HepG2 (cell line): ENCODE measurements around the gene PGAP3. TPM values are rescaled to one million over a fixed set of nuclear protein-coding genes. Genes with fewer than 3 reads are reported as not detected.

Experiments used
- E2F1 ChIP-seq: sonication (generic); formaldehyde crosslinking; IDR thresholded peaks from 2 replicates; pipeline ENCODE4 v1.5.0; 2020; ENCODE audit warnings: missing genetic modification reagents
- HDAC1 ChIP-seq: sonication (generic); formaldehyde crosslinking; IDR thresholded peaks from 2 replicates; pipeline ENCODE4 v1.5.1; 2020; ENCODE audit warnings: mild to moderate bottlenecking, missing genetic modification reagents
- HMG20A ChIP-seq: IDR thresholded peaks from 2 replicates; pipeline ENCODE4 v1.6.1; 2016; ENCODE audit warnings: borderline replicate concordance
- IKZF5 ChIP-seq: IDR thresholded peaks from 2 replicates; pipeline ENCODE4 v1.6.1; 2018; ENCODE audit warnings: missing genetic modification reagents, mild to moderate bottlenecking, missing compliant biosample characterization
- KDM2A ChIP-seq: sonication (generic); formaldehyde crosslinking; IDR thresholded peaks from 2 replicates; pipeline ENCODE4 v1.4.0; 2020; ENCODE audit warnings: low read depth, missing genetic modification reagents, borderline replicate concordance
- MAZ ChIP-seq, 2 experiments: sonication (generic) in 1 of 2; formaldehyde crosslinking in 1 of 2; IDR thresholded peaks; 2 replicates each; pipeline versions ENCODE4 v1.5.0 to v1.6.1; 2012 to 2020; ENCODE audit warnings: low read depth in 2 of 2, mild to moderate bottlenecking in 2 of 2, borderline replicate concordance in 1 of 2, improper control_type of control experiment in 1 of 2, low read length in 1 of 2, missing genetic modification reagents in 1 of 2, moderate library complexity in 1 of 2
- ZBTB14 ChIP-seq: sonication (generic); formaldehyde crosslinking; IDR thresholded peaks from 2 replicates; pipeline ENCODE4 v1.4.0; 2020; ENCODE audit warnings: missing genetic modification reagents
- ZHX1 ChIP-seq: sonication (generic); formaldehyde crosslinking; IDR thresholded peaks from 2 replicates; pipeline ENCODE4 v1.8.1; 2022; ENCODE audit warnings: low read depth, mild to moderate bottlenecking, missing genetic modification reagents
- ZNF577 ChIP-seq: sonication (generic); formaldehyde crosslinking; IDR thresholded peaks from 2 replicates; pipeline ENCODE4 v1.4.0; 2020; ENCODE audit warnings: mild to moderate bottlenecking, low read depth, missing genetic modification reagents, borderline replicate concordance
- ZNF616 ChIP-seq: sonication (generic); formaldehyde crosslinking; IDR thresholded peaks from 2 replicates; pipeline ENCODE4 v1.5.0; 2020; ENCODE audit warnings: low read depth, mild to moderate bottlenecking, missing genetic modification reagents
- ZNF878 ChIP-seq: sonication (generic); formaldehyde crosslinking; IDR thresholded peaks from 2 replicates; pipeline ENCODE4 v1.8.1; 2023; ENCODE audit warnings: mild to moderate bottlenecking, missing genetic modification reagents, moderate library complexity
- ZSCAN21 ChIP-seq: sonication (generic); formaldehyde crosslinking; IDR thresholded peaks from 2 replicates; pipeline ENCODE4 v1.8.0; 2022; ENCODE audit warnings: mild to moderate bottlenecking, missing genetic modification reagents, moderate library complexity, borderline replicate concordance
- polyA plus RNA-seq, 8 experiments: library from polyadenylated mRNA; depleted of rRNA in 3 of 8; stranded (reverse) in 7 of 8; unstranded in 1 of 8; fragments of >200 nt; fragmentation: Illumina TruSeq in 4 of 8; extraction: Trizol in 4 of 8; gene quantifications; 2 replicates each; pipeline versions ENCODE4 v1.2.1 to v1.2.3, GENCODE V29; 2011 to 2016; ENCODE audit warnings: low read depth in 4 of 8, missing spikeins in 1 of 8, mixed read lengths in 1 of 8; ENCODE audit not compliant: insufficient read depth in 1 of 8
- total RNA-seq, 5 experiments: library from RNA; depleted of rRNA; stranded (reverse); fragments of >200 nt; fragmentation: Illumina TruSeq; extraction: Trizol; gene quantifications; 2 replicates each; pipeline ENCODE4 v1.2.3, GENCODE V29; 2016; ENCODE audit warnings: low read depth in 1 of 5
- TF ChIP-seq, protein P1 (sequence below): sonication (generic); formaldehyde crosslinking; conservative IDR thresholded peaks from 2 replicates; pipeline ENCODE4 v1.5.0; 2020; ENCODE audit warnings: missing genetic modification reagents
- TF ChIP-seq, protein P2 (sequence below): sonication (generic); formaldehyde crosslinking; IDR thresholded peaks from 2 replicates; pipeline ENCODE4; 2020; ENCODE audit warnings: missing genetic modification reagents, mild to moderate bottlenecking, borderline replicate concordance

Gene PGAP3
- total and polyA plus RNA-seq, 2 of the 13 experiments (the other 11 are each of a cell fraction or from before 2014, with no cell fraction given) = 11.9 to 14.6 TPM

DNA sequence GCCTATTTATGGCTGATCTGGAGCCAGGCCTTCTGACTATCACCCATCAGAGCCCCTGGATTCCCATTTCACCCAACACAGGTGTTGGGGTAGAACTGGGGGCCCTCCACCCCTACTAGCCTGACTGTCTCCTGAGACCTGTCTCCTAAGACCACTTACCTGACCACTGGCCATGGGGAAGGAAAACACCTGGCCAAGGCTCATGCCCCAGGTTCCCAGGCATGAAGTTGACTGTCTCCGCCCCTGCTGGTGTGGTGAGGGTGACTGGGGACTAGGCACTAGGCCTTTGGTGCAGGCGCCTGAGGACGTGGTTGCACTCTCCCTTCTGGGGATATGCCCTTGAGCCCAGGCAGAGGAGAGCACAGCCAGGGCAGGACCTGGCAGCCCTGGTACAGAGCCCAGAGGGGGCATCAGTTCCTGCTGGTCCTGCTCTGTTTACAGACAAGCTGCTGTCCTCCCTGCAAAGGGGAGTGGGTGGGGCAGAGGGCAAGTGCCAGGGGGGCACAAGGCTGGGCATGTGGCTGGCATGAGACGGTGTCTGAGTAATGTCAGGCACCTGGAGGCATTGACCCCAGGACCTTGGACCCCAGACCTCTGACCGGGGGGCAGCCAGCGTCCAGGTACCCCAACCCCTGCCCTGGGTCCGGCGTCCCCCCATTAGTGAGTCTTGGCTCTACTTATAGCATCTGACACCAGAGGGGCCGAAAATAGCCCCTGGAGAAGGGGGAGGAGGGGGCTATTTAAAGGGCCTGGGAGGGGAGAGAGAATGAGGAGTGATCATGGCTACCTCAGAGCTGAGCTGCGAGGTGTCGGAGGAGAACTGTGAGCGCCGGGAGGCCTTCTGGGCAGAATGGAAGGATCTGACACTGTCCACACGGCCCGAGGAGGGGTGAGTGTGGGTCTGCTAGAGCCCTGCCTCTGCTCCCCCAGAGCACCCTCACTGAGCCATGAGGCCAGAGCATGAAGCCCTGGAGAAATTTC is 23.0 kb downstream of the PGAP3 start, which contains the start of gene TCAP (continued):
- no peak for TF ChIP-seq ZSCAN21 (CRISPR knock-in tag)
- TF ChIP-seq ZNF616 (CRISPR knock-in tag) = no peak
- no peak for TF ChIP-seq E2F1 (CRISPR knock-in tag)
- TF ChIP-seq MAZ (IDR thresholded peaks at IDR 0.05; ENCODE audit: borderline replicate concordance, low read depth, low read length) = no peak
- TF ChIP-seq MAZ (CRISPR knock-in tag; IDR thresholded peaks at IDR 0.05; ENCODE audit: low read depth) = no peak
- TF ChIP-seq KDM2A (CRISPR knock-in tag) = no peak
- peak; percentile 10 for TF ChIP-seq HDAC1 (CRISPR knock-in tag)
- TF ChIP-seq ZBTB14 (CRISPR knock-in tag) = no peak
- TF ChIP-seq, protein P1, sequence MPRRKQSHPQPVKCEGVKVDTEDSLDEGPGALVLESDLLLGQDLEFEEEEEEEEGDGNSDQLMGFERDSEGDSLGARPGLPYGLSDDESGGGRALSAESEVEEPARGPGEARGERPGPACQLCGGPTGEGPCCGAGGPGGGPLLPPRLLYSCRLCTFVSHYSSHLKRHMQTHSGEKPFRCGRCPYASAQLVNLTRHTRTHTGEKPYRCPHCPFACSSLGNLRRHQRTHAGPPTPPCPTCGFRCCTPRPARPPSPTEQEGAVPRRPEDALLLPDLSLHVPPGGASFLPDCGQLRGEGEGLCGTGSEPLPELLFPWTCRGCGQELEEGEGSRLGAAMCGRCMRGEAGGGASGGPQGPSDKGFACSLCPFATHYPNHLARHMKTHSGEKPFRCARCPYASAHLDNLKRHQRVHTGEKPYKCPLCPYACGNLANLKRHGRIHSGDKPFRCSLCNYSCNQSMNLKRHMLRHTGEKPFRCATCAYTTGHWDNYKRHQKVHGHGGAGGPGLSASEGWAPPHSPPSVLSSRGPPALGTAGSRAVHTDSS (CRISPR knock-in tag) = no peak
- no peak for TF ChIP-seq IKZF5
- no peak for TF ChIP-seq ZNF577 (CRISPR knock-in tag)
- TF ChIP-seq, protein P2, sequence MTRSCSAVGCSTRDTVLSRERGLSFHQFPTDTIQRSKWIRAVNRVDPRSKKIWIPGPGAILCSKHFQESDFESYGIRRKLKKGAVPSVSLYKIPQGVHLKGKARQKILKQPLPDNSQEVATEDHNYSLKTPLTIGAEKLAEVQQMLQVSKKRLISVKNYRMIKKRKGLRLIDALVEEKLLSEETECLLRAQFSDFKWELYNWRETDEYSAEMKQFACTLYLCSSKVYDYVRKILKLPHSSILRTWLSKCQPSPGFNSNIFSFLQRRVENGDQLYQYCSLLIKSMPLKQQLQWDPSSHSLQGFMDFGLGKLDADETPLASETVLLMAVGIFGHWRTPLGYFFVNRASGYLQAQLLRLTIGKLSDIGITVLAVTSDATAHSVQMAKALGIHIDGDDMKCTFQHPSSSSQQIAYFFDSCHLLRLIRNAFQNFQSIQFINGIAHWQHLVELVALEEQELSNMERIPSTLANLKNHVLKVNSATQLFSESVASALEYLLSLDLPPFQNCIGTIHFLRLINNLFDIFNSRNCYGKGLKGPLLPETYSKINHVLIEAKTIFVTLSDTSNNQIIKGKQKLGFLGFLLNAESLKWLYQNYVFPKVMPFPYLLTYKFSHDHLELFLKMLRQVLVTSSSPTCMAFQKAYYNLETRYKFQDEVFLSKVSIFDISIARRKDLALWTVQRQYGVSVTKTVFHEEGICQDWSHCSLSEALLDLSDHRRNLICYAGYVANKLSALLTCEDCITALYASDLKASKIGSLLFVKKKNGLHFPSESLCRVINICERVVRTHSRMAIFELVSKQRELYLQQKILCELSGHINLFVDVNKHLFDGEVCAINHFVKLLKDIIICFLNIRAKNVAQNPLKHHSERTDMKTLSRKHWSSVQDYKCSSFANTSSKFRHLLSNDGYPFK (CRISPR knock-in tag) = no peak
- TF ChIP-seq ZHX1 = no peak
- TF ChIP-seq ZNF878 (CRISPR knock-in tag) = no peak
- no peak for TF ChIP-seq HMG20A (CRISPR knock-in tag)
